CD14-positive monocyte (primary cell): ENCODE results near the gene STXBP6. TPM values are rescaled to one million over a fixed set of nuclear protein-coding genes. Genes with fewer than 3 reads are reported as not detected.

Source experiments
- DNase-seq, 3 donors: peaks; one replicate each; pipeline ENCODE4 v3.0.0-alpha.2; 2011 to 2022
- H2AFZ ChIP-seq: 2 replicates; pipeline ENCODE4 v1.6.0; 2012; ENCODE audit warnings: mild to moderate bottlenecking, low read depth, low read length, inconsistent platforms; ENCODE audit not compliant: insufficient read depth, poor library complexity, severe bottlenecking
- H3K27ac ChIP-seq, 2 donors: 1 replicate in 1 of 2; 2 replicates in 1 of 2; pipeline ENCODE4 v1.5.1; 2012 to 2013; ENCODE audit warnings: low read length in 2 of 2, control low read depth in 1 of 2, inconsistent platforms in 1 of 2, low read depth in 1 of 2, mild to moderate bottlenecking in 1 of 2
- H3K27me3 ChIP-seq, 2 donors: one replicate each; pipeline versions ENCODE4 v1.6.0 to v1.6.1; 2011 to 2013; ENCODE audit warnings: low read length in 2 of 2; ENCODE audit not compliant: control insufficient read depth in 2 of 2, insufficient read depth in 2 of 2
- H3K36me3 ChIP-seq, 2 donors: replicated peaks in 1 of 2; 1 replicate in 1 of 2; 2 replicates in 1 of 2; pipeline versions ENCODE4 v1.5.1 to v1.6.1; 2012 to 2013; ENCODE audit warnings: low read length in 2 of 2, control low read depth in 1 of 2, inconsistent platforms in 1 of 2, mild to moderate bottlenecking in 1 of 2; ENCODE audit not compliant: insufficient read depth in 2 of 2, control insufficient read depth in 1 of 2
- H3K4me1 ChIP-seq, 2 donors: 1 replicate in 1 of 2; 2 replicates in 1 of 2; pipeline versions ENCODE4 v1.5.1 to v1.6.1; 2012 to 2013; ENCODE audit warnings: low read length in 2 of 2, control low read depth in 1 of 2, inconsistent platforms in 1 of 2, mild to moderate bottlenecking in 1 of 2, moderate library complexity in 1 of 2; ENCODE audit not compliant: insufficient read depth in 2 of 2, control insufficient read depth in 1 of 2
- H3K4me2 ChIP-seq: replicated peaks from 2 replicates; pipeline ENCODE3; 2012; ENCODE audit warnings: low read length, moderate library complexity, mild to moderate bottlenecking; ENCODE audit not compliant: poor library complexity, severe bottlenecking; ENCODE audit errors: extremely low read depth
- H3K4me3 ChIP-seq, 3 experiments: fragments of 200-600 bp in 1 of 3; sonication (generic) in 1 of 3; replicated peaks in 1 of 3; 1 replicate in 2 of 3; 2 replicates in 1 of 3; pipeline ENCODE4 v1.5.1; 2011 to 2013; ENCODE audit warnings: low read length in 3 of 3, mild to moderate bottlenecking in 3 of 3, control low read depth in 2 of 3, low read depth in 2 of 3, inconsistent platforms in 1 of 3, moderate library complexity in 1 of 3
- H3K79me2 ChIP-seq: 2 replicates; pipeline ENCODE4 v1.6.0; 2012; ENCODE audit warnings: mild to moderate bottlenecking, control low read depth, inconsistent platforms, low read length, moderate library complexity; ENCODE audit not compliant: insufficient read depth
- H3K9ac ChIP-seq: 2 replicates; pipeline ENCODE4 v1.6.0; 2017; ENCODE audit warnings: low read length, mild to moderate bottlenecking; ENCODE audit not compliant: insufficient read depth, poor library complexity, severe bottlenecking
- H3K9me3 ChIP-seq, 2 donors: replicated peaks in 1 of 2; 1 replicate in 1 of 2; 2 replicates in 1 of 2; pipeline versions ENCODE4 v1.5.1 to v1.6.1; 2012 to 2013; ENCODE audit warnings: low read length in 2 of 2, control low read depth in 1 of 2; ENCODE audit not compliant: control insufficient read depth in 1 of 2, insufficient read depth in 1 of 2
- H4K20me1 ChIP-seq: 2 replicates; pipeline ENCODE4 v1.6.0; 2012; ENCODE audit warnings: mild to moderate bottlenecking, low read length, control low read depth, moderate library complexity; ENCODE audit not compliant: insufficient read depth
- H3K27ac Mint-ChIP-seq, 7 donors: one replicate each; pipeline ENCODE4 v1.8.0; 2020; ENCODE audit warnings: mild to moderate bottlenecking in 7 of 7, mixed read lengths in 7 of 7, moderate library complexity in 6 of 7, inconsistent platforms in 2 of 7
- H3K27me3 Mint-ChIP-seq, 3 donors: one replicate each; pipeline ENCODE4 v1.8.0; 2021 to 2022; ENCODE audit warnings: low read depth in 3 of 3, mild to moderate bottlenecking in 3 of 3, mixed read lengths in 3 of 3, moderate library complexity in 3 of 3, inconsistent platforms in 1 of 3
- H3K36me3 Mint-ChIP-seq, 2 donors: one replicate each; pipeline ENCODE4 v1.8.0; 2020; ENCODE audit warnings: mixed read lengths in 2 of 2, inconsistent platforms in 1 of 2, mild to moderate bottlenecking in 1 of 2
- H3K4me1 Mint-ChIP-seq: one replicate; pipeline ENCODE4 v1.8.0; 2020; ENCODE audit warnings: mild to moderate bottlenecking, mixed read lengths
- H3K4me3 Mint-ChIP-seq, 2 donors: one replicate each; pipeline ENCODE4 v1.8.0; 2020; ENCODE audit warnings: mild to moderate bottlenecking in 2 of 2, mixed read lengths in 2 of 2, moderate library complexity in 1 of 2
- H3K9me3 Mint-ChIP-seq, 7 donors: one replicate each; pipeline ENCODE4 v1.8.0; 2020 to 2022; ENCODE audit warnings: mixed read lengths in 7 of 7, mild to moderate bottlenecking in 6 of 7, moderate library complexity in 6 of 7, inconsistent platforms in 2 of 7
- WGBS: methylation state at CpG from one replicate; pipeline ENCODE4 v1.1.5; 2013; ENCODE audit warnings: missing lambda C conversion rate; ENCODE audit not compliant: insufficient coverage; 5-methylcytosine and 5-hydroxymethylcytosine counted together
- intact Hi-C, 2 donors: fragments of 100-400 bp; cut with micrococcal nuclease; formaldehyde crosslinking; loops; one replicate each; pipeline versions ENCODE4 v1.15.0 to v1.15.1; 2023
- polyA plus RNA-seq, 3 donors: library from polyadenylated mRNA; depleted of rRNA in 1 of 3; unstranded in 2 of 3; stranded (reverse) in 1 of 3; fragments of 300-500 nt in 2 of 3; fragments of >200 nt in 1 of 3; fragmentation: Illumina TruSeq in 2 of 3; gene quantifications; 1 replicate in 2 of 3; 2 replicates in 1 of 3; pipeline ENCODE4 v1.2.3, GENCODE V29; 2012 to 2021
- TF ChIP-seq, protein P1 (sequence below): fragments of 200-600 bp; IDR thresholded peaks from one replicate; pipeline ENCODE4 v1.8.0; 2022; ENCODE audit warnings: antibody characterized with exemption, mild to moderate bottlenecking

Gene STXBP6
- polyA plus RNA-seq, 3 donors, result 0.05 to 0.25 (median 0.08) TPM

DNA sequence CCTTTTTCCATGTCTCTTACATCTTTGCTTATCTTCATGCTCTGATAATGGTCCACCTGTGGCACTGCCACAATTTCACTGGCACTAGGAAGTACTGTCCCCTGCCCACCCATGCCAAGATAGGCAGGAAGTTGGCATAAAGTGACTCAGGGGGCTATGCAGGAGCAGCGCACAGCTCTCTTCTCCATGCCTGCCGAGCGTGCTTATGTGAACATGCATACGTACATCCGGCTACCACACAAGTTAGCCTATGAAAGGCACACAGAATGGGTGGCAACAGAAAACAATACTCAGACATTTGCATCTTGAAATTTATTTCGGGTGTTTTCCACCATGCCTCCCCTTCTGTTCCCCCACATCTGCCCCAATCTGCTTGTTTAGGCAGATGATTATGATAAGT, 241.5 kb downstream of the STXBP6 start:
- DNase-seq, result no peak
- no peaks in the 10 kb centered on the region for H3K9me3 Mint-ChIP-seq
- H3K4me1 ChIP-seq, result no peaks in the 10 kb centered on the region

DNA sequence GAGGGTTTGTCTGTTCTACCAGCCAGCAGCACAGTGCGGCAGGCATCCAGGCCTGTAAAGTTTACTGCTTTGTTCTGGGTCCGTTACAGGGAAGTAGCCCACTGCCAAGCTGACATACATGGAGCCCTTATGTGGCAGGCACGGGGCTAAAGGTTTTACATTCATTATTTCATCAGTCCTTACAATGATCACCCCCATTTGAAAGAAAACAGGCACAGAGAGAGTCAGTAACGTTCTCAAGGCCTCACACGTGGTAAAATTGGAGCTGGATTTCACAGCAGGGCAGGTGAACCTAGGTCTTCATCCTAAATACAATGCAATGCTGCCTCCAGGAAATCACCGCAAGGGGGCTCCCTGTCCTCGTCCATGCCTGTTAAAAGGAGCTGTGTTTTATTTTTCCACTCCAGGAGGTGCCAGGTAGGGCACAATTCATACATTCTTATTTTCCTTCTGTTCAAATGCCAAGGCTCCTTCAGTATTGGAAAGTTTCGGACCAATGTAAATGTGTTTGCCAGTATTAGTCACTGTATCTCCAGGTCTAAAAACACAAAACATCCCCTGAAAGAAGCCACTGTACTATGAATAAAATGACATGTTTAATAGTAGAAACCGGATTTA, 243.8 kb downstream of the STXBP6 start:
- 100% methylated on average over 2 of the region's 9 CpGs for WGBS
- TF ChIP-seq, protein P1, sequence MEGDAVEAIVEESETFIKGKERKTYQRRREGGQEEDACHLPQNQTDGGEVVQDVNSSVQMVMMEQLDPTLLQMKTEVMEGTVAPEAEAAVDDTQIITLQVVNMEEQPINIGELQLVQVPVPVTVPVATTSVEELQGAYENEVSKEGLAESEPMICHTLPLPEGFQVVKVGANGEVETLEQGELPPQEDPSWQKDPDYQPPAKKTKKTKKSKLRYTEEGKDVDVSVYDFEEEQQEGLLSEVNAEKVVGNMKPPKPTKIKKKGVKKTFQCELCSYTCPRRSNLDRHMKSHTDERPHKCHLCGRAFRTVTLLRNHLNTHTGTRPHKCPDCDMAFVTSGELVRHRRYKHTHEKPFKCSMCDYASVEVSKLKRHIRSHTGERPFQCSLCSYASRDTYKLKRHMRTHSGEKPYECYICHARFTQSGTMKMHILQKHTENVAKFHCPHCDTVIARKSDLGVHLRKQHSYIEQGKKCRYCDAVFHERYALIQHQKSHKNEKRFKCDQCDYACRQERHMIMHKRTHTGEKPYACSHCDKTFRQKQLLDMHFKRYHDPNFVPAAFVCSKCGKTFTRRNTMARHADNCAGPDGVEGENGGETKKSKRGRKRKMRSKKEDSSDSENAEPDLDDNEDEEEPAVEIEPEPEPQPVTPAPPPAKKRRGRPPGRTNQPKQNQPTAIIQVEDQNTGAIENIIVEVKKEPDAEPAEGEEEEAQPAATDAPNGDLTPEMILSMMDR, result peak; percentile 85
- intact Hi-C loops, result loop anchor here in 1 of 2 donors (5.0 kb wide), 1 partner anchor 346 kb away; no protein-coding TSS in a partner anchor
- H3K27ac Mint-ChIP-seq, result no peak overlapping the region
- H3K79me2 ChIP-seq, result no peaks in the 10 kb centered on the region
- no peaks in the 10 kb centered on the region for H3K27me3 ChIP-seq
- H3K4me1 ChIP-seq, result no peaks in the 10 kb centered on the region
- peaks cover 2 to 13% (median 10%) of the 10 kb centered on the region in 3 donors for H3K27me3 Mint-ChIP-seq
- no peaks in the 10 kb centered on the region for H3K4me1 Mint-ChIP-seq
- no peak overlapping the region for H2AFZ ChIP-seq
- H3K9ac ChIP-seq, result no peak overlapping the region
- no peak overlapping the region for H3K4me2 ChIP-seq
- H3K27ac ChIP-seq, result no peak overlapping the region
- H3K4me3 Mint-ChIP-seq, result no peak overlapping the region
- H3K4me3 ChIP-seq, result no peak overlapping the region
- H3K9me3 Mint-ChIP-seq, result no peaks in the 10 kb centered on the region
- H4K20me1 ChIP-seq, result no peaks in the 10 kb centered on the region
- H3K36me3 Mint-ChIP-seq, result no peaks in the 10 kb centered on the region
- peak; percentile 6 to 40 (median 14) for DNase-seq
- no peaks in the 10 kb centered on the region for H3K9me3 ChIP-seq
- H3K36me3 ChIP-seq, result no peaks in the 10 kb centered on the region

More for the DNA sequence above, 241.5 kb downstream of the STXBP6 start:
- no peak overlapping the region for H3K4me2 ChIP-seq
- Mint-ChIP-seq H3K27me3 (peaks cover 2 to 13% (median 8%) of the 10 kb centered on the region in 3 donors), H3K36me3 (no peaks in the 10 kb centered on the region), H3K4me1 (no peaks in the 10 kb centered on the region), H3K4me3 (no peak overlapping the region), H3K27ac (no peak overlapping the region)
- H3K36me3 ChIP-seq, result no peaks in the 10 kb centered on the region
- H3K27ac ChIP-seq, result no peak overlapping the region
- no peaks in the 10 kb centered on the region for H3K27me3 ChIP-seq
- no peaks in the 10 kb centered on the region for H3K9me3 ChIP-seq
- WGBS, result 98% methylated on average over 5 of the region's 6 CpGs
- no peaks in the 10 kb centered on the region for H4K20me1 ChIP-seq
- H3K9ac ChIP-seq, result no peak overlapping the region
- TF ChIP-seq, protein P1, result no peak
- intact Hi-C loops, result loop anchor here in 1 of 2 donors (5.0 kb wide), 1 partner anchor 344 kb away; no protein-coding TSS in a partner anchor
- no peaks in the 10 kb centered on the region for H3K79me2 ChIP-seq
- no peak overlapping the region for H3K4me3 ChIP-seq
- no peak overlapping the region for H2AFZ ChIP-seq
